Femur (tissue), 1 donor: ENCODE results near the gene SORCS2.
"Not testable (repeated sequence)": the region's sequence is repeated elsewhere in the genome, so short reads cannot be mapped to it uniquely, and the experiment has no call there.

Experiments
- DNase-seq: peaks from one replicate; pipeline ENCODE4 v3.0.0-alpha.2; 2017

Gene SORCS2

DNA sequence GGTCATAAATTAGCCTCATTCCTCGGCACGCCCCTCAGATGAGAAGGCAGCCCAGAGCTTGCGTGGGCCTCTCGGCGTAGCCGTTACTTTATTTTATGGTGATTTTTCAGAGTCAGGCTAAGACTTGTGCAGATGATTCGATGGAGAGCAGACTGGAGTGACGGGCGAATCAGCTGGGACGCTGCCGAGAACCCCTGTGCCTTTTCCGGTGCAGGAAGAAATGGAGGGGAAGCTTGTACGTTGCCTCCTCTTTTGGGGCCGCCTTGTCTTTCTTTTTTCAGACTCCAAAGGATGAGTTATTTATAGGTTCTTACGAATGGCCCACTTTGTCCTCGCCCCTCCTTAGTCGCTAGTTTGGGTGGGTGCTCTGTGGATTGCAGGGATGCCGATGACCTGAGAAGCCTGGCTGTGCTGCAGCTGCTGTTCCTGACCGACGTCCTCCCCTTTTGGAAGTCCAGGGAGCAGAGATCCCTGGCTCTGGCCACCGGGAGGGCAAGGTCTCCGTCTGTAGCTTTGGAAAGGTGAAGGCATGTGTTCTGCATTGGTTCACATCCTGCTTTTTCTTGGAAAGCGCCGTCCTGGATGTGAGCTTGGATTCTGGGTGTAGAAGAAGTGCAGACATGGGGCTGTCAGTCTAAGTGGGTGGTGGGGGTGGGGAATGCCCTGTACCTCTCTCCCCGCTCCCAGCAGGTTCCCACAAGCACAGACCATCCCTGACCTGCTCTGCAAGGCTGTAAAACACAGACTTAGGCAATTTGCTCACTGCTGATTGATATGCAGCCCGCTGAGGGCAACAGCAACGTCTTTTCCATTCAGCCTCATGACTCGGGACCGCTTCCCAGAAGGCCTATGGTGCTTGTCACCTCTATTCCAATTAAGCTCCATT is 9.3 kb downstream of the SORCS2 start:
- peak; percentile 44 for DNase-seq

DNA sequence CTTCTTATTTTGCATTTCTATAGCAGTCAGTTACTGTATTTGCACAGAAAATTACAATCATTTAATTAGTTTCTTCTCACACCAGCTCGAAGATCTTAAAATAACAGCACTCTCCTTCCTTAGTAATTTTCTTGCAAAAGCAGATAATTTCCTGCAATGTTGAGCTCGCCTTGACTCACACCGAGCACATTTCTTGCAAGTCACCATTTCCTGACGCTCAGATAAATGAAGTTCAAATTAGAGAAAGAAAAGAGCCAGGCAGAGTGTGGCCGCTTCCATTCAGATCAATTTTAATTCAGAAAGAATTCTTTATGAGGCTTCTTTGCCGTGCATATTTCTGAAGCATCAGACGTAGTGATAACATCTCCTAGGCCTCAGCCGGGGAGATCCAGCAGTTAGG is 10.1 kb downstream of the SORCS2 start:
- DNase-seq = no peak

GRCh38 chr4:7204656-7205387 is 12.5 kb downstream of the SORCS2 start:
- no peak for DNase-seq

GRCh38 chr4:7206385-7206784 is 14.0 kb downstream of the SORCS2 start:
- no peak for DNase-seq

DNA sequence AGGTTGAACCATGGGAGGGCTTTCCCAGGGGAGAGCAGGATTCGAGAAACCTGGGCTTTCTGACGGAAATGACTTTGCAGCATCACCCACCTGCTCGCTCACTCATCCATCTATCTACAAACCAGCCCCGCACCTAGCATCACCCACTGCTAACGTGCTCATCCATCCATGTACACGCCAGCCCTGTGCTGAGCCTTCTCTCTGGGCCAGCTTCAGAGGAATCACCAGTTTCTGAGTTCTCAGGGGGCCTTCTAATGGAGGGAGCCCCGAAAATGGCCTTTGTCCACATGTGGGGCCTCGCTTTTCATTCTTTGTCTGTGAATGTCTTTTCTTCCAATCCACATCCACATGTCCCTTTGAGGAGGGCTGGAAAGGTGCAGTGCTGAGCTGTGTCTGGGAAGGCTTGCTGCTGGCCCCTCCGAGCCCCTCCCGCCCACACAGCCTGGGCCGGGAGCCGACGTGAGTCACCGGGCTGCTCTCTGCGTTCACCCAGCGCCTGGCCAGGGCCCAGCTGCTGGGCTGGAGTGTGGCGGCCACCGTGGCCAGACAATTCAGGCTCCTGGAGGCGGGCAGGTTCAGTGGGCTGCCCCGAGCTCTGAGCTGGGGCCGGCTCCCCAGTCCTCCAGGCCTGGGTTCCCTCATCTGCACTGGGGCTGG is 14.7 kb downstream of the SORCS2 start:
- peak; percentile 94 for DNase-seq

DNA sequence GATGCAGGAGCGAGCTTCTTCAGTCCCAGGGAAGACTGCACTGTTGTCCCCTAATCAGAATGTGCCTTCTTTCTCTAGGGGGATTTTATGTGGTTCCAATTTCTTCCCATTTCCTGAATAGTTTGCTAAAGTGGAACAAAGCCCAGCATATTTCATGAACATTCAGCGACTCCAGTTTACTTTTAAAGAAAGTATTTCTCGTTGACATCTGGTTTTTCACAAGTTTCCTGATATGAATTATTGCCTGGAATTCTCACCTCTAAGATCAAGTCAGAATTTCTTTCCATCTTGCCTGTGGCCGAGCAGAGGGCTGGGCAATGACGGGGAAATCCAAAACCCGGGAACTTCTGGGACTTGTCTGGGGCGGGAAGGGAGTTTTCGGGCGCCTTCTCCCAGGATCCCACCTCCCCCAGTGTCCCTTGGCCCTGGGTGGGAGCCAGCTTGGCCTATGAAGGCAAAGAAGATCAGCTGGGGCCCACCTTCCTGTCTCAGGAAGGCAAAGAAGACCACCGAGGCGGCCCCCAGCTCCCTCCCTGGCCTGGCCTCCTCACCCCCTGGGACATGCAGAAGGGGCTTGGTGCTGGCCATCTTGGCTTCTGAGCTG is 15.4 kb downstream of the SORCS2 start:
- DNase-seq = peak; percentile 64

- no peak for DNase-seq
Measured at GRCh38 chr4:7208509-7209451, 16.4 kb downstream of the SORCS2 start.

DNA sequence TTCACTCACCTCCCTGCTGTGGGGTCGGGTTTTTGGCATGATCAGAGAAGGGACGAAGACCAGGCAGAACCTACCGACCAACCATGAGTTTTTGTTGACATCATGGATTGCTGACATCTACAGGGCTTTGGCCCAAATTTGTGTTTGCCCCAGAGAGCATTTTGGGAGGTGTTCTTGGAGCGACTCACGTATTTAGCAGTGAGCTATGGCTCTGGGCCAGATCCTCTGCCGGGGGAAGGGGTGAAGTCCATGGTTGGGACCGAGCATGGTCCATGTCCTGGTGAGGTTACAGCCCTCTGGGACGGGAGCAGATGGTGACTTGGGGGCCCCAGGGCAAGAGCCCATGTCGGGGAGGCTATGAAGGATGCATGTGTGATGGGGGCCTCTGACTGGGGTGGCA is 17.4 kb downstream of the SORCS2 start:
- no peak for DNase-seq

- no peak for DNase-seq
Measured at GRCh38 chr4:7210824-7211223, 18.5 kb downstream of the SORCS2 start.

DNA sequence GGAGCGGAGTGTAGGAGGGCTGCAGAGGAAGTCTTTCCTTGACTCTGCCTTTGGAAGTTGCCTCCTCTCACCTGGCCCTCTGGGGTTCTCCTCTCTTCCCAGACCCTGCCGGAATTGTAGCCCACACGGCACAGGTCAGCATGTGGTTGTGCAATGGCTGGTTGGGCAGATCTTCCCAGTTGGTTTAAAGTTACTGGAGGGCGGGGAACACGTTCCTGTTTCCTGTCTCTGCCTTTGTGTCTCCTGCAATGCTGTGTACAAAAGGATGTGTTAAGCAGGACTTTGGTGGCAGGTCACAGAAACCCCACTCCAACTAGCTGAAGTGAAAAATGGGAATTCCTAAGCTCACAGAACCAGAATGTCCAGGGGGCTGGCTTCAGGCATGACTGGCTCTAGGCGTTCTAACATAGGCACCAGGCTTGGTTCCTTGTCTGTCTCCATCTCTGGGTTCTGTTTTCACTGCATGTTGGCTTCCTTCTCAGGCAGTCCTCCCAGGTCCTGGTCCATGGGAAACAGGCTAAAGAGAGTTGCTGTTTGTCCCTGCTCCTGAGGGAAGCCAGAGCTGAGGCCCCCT is 19.9 kb downstream of the SORCS2 start:
- no peak for DNase-seq

DNA sequence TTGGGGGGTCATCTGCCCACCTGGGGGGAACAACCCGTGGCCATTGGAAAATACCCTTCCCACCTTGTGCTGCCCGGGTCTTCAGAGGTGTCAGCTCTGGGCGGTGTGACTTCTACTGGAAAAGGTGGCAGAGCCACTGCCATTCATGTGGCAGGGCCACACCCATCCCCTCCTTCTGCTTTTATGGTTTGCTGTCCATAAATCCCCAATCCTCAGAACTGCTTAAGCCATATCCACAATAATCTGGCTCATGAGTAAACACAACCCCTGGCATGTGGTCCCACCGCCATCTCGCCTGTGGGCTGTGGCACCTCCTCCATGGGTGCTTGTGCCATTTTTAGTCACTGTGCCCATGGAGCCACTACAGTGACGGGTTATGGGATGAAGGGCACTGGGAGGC is 20.6 kb downstream of the SORCS2 start:
- DNase-seq = no peak

- no peak for DNase-seq
Measured at GRCh38 chr4:7213807-7214206, 21.5 kb downstream of the SORCS2 start.

- DNase-seq = no peak
Measured at GRCh38 chr4:7214359-7214758, 22.0 kb downstream of the SORCS2 start.

DNA sequence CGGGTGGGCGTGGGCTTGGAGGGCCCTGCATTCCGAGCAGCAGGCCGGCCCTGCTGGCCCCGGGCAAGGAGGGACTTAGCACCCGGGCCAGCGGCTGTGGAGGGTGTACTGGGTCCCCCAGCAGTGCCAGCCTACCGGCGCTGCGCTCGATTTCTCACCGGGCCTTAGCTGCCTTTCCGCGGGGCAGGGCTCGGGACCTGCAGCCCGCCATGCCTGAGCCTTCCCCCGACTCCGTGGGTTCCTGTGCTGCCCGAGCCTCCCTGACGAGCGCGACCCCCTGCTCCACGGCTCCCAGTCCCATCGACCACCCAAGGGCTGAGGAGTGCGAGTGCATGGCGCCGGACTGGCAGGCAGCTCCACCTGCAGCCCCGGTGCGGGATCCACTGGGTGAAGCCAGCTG is 22.8 kb downstream of the SORCS2 start:
- DNase-seq = not testable (repeated sequence)

DNA sequence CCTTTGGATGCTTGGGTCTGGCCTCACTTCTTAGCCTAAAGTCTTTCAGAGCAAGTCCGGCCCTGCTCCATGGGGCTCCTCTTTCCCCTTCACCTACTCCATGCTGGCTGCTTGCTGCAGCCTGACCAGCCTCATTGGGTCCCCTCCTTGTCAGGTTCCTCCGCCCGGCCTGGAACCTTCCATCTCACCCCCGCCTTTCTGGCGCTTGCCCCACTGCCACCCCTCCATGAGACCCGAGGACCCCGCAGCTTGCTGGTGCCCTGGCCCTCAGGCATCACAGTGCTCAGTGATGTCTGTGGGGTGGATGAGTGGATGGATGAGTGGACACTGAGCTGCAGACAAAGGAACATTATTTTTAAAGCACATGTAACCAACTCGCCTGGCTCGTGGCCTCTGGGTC is 24.7 kb downstream of the SORCS2 start:
- DNase-seq = no peak

DNA sequence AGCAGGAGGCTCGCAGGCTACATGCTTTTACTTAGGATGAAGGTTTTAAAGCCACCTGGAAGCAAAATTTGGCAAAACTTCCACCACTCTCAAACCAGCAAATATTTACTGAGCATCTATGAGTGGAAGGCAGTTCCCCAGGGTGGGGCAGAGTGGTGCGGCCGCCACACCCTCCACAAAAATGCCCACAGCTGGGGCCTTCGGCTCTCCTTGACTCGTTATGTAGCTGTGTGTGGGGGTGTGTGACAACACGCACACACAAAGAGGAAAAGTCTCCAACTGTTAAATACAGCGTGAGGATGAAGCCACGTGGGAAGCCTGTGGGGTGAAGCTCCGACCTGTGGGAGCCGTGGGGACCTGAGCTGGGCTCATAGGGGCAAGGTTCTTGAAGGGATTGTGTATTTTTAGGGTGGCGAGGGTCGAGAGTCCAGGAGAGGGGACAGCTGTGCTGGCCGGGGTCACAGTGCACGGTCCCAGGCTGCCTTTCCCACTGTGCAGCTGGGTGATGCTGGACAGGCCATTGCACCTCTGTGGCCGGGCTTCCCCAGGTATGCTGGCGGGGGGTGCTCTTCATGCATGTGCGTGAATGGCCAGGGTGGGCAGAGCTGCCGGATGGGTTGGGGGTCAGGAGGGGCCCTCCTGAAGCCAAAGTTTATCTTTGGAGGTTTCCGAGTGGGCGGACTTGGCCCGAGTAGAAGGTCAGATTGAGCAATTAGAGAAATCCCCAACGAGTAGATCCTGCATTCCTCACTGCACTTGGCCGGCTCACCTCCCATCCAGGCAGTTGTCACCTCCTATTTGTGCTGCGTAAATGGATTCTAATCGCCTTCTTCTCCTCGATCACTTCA is 25.4 kb downstream of the SORCS2 start:
- DNase-seq = no peak

- no peak for DNase-seq
Measured at GRCh38 chr4:7218686-7219085, 26.3 kb downstream of the SORCS2 start.

GRCh38 chr4:7222521-7222920 is 30.2 kb downstream of the SORCS2 start:
- no peak for DNase-seq

- DNase-seq = no peak
Measured at GRCh38 chr4:7223541-7223940, 31.2 kb downstream of the SORCS2 start.

DNA sequence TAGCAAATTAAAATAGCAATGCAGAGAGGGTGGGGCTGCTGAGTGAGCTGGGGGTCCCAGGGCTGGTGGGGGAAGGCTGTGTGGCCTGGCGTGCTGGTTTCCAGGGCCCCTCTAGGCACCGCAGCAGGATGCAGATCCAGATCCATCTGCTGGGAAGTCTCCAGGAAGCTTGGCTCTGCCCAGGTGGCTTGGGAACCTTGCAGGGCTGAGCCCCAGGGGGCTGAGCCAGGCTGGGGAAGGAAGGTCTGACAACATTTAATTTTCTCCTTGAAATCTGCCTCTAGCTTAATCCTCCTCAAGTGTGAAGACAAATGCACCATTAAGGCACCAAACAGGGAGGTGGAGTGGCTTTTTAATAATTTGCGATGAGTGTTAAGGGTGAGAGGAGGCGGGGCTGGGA is 31.7 kb downstream of the SORCS2 start:
- DNase-seq = no peak
